Activated CD4-positive, CD25-positive, alpha-beta regulatory T cell treated with anti-CD3 and anti-CD28 coated beads, Interleukin-2, amount 50 U/mL, for 16 hours (primary cell): ENCODE results near the gene GDPD2.
A peak's percentile ranks its signal among the peaks of the same experiment; 100 is the strongest.
"Not testable (repeated sequence)": the region's sequence is repeated elsewhere in the genome, so short reads cannot be mapped to it uniquely, and the experiment has no call there.

Experiments used
- DNase-seq: peaks from one replicate; pipeline ENCODE4 v3.0.0-alpha.2; 2020; ENCODE audit warnings: low read depth, low spot score

GDPD2 gene

DNA sequence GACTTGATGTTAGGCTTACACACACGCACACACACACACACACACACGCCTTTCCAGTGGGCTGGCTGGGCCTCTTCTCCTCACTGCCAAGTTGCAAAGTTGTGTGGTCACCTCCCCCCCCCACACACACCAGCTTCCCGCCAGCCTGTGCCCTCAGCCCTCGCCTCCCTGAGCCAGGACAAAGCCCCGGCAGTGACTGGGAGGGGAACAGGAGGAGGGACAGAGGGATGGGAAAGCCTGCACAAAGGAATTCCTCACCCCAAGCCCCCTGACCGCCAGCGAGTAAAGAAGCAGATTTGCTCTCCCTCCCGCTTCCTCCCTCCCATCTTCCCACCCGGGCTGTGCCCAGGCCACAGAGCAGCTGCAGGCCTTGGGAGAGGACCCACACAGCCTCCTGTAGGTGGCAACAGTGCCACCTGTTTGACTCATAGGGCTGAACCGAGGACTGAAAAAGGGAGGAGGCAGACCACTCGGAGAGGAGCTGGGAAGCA, at the start of gene GDPD2:
Gene GDPD2 (plus strand): TSS at position 464 of the 491 bp plus-strand sequence. CDS start 1,671 bp downstream, outside the sequence.
- DNase-seq: no peak

- DNase-seq: no peak
These were observed 36.9 kb upstream of the GDPD2 start for GRCh38 chrX:70386235-70386634.

DNA sequence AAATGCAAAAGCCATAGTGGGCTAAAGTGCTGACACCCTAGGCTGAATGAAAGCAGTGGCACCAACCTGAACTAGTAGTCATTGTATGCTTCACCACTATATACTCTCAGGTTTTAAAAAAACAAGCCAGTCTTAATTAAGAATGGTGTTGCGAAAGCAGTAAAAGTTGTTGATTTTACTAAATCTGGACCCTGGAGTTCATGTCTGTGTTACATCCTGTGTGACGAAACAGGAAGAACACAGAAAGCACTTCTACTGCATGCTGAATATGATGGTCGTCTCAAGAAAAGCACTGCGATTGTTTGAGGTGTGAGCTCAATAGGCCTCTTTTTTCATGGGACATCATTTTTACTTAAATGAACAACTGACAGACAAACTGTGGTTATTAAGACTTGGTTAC, 24.2 kb upstream of the GDPD2 start:
- no peak for DNase-seq

DNA sequence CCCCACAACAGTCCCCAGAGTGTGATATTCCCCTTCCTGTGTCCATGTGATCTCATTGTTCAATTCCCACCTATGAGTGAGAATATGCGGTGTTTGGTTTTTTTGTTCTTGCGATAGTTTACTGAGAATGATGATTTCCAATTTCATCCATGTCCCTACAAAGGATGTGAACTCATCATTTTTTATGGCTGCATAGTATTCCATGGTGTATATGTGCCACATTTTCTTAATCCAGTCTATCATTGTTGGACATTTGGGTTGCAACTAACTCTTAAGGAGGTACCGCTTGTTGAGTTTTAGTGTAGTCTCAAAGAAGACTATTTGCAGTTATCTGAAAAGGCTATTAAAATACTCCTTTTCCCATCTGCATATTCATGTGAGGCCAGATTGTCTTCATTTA, 22.9 kb upstream of the GDPD2 start:
- DNase-seq: not testable (repeated sequence)

DNA sequence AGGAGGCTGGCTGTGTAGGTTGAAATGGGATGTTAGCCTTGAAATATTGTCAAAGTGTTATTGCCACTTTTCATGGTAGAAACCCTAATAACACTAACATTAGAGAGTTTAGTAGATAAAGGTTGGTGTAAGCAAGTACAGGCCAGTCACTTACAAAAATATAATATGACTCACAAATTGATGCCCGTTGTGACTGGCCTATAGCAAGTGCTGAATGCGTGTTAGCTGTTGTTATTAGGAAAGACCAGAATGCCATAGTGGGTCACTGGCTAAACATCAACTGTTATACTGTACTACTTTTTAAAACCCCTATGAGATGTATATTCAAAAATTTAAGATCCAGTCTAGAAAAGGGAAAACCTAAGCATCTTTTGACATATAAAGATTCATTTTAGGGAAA, 20.4 kb upstream of the GDPD2 start:
- no peak for DNase-seq

GRCh38 chrX:70405003-70405402, 18.1 kb upstream of the GDPD2 start:
- DNase-seq: no peak

DNA sequence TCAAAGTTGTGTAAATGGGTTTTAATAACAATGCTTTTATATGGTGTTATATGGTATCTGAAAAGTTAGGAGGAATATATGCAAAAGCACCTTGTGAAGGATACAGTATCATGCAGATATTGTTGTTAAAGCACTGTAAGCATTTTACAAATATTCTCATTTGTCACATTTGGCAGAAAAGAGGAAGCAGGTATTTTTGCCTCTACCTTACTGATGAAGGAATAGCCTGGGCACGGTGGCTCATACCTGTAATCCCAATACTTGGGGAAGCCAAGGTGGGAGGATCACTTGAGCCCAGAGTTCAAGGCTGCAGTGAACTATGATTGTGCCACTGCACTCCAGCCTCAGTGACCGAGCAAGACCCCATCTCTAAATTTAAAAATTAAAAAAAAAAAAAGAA, 12.2 kb upstream of the GDPD2 start:
- no peak for DNase-seq

DNA sequence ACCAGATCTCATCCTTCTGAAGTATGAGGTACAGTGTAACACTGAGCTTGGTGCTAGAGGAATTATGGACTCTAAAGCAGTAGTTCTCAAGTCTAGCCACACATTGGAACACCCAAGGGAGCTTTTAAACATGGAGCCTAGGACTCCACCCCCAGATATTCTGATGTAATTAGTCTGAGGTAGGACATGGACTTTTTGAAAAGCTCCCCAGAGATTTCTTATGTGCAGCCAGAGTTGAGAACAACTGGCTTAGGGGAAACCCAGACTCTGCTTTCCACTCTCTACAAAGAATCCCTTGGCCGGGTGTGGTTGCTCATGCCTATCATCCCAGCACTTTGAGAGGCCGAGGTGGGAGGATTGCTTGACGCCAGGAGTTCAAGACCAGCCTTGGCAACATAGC, 11.6 kb upstream of the GDPD2 start:
- no peak for DNase-seq

DNA sequence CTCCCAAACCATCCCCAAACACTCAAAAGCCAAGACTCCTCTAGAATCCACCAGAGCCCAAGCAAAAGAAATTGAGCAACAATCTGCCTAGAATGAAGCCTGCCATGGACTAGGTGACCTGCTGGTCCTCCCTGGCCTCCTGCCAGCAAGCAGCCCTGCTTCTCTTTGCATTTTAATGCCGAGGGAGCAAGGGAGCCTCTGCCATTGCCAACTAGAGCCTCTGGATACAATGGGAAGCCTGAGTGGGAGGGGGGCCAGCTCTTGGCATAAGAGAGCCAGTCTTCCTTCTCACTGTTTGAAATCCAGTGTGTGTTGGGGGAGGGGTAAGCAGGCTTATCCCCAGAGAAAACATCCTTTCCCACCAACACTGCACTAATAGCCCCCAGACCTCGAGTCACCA, 1.5 kb upstream of the GDPD2 start:
- DNase-seq: no peak

DNA sequence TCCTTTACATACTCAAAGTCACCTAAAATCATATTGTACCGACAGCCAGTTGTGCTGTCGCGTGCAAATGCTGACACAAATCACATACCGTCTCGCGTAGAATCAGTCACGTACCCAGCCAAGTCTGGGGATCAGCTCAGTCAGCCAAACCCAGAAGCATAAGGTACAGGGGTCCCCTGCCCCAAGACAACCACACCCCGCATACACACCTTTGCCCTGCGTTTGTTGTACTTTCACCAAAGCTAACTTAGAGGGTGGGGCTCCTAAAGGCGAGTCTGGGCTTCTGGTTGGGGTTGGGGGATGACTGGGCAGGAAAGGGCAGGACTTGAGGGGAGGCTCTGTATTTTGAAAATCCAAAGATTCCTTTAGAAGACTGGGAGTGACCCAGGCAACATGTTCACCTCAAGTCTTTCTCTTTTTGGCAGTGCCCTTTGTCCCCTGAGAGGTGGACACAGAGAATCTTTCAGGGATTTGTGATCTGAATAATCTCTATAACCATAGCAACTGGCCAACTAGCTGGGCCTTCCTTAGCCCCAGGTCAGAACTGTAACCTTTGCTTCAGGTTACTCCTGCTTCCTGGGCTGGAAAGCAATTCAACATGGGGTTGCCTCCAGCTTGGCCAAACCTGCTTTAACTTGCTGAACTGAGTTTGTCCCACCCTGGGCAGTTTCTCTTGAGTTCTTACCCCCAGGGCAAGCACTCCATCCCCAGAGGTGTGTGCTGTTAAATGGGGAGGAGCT, 992 bp downstream of the GDPD2 start:
- no peak for DNase-seq

DNA sequence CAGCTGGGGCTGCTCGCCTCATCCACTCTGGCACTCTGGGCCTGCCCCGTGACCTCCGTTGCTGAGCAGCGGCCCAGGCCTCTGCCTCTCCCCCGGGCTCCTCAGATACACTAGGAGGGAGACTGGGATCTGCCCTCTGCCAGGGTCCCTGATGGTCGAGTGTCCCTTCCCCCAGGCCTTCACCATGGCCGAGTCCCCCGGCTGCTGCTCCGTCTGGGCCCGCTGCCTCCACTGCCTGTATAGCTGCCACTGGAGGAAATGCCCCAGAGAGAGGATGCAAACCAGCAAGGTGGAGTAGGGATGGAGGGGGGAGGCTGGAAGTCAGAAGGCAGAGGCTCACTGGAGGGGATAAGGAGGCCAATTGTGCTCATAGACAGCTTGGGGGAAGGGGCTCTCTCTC, 1.7 kb downstream of the GDPD2 start:
- no peak for DNase-seq

- no peak for DNase-seq
These were observed 3.5 kb downstream of the GDPD2 start for GRCh38 chrX:70426286-70427278.

- DNase-seq: no peak
These were observed 4.3 kb downstream of the GDPD2 start for GRCh38 chrX:70427365-70427764.

DNA sequence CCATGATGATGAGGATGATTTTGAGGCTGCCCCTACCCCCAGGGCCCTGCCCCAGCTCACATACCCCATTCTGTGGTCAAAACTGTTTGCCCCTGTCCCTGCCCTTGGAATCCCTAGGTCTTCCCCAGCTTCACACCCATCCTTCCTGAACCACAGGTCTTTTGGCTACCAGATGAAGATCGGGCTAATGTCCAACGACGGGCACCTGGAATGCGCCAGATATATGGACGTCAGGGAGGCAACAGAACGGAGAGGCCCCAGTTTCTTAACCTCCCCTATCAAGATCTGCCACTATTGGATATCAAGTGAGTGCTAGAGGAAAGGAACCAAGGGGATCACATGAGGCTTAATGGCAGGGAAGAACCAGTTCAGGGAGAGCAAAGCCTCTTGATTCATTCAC, 6.6 kb downstream of the GDPD2 start:
- no peak for DNase-seq

DNA sequence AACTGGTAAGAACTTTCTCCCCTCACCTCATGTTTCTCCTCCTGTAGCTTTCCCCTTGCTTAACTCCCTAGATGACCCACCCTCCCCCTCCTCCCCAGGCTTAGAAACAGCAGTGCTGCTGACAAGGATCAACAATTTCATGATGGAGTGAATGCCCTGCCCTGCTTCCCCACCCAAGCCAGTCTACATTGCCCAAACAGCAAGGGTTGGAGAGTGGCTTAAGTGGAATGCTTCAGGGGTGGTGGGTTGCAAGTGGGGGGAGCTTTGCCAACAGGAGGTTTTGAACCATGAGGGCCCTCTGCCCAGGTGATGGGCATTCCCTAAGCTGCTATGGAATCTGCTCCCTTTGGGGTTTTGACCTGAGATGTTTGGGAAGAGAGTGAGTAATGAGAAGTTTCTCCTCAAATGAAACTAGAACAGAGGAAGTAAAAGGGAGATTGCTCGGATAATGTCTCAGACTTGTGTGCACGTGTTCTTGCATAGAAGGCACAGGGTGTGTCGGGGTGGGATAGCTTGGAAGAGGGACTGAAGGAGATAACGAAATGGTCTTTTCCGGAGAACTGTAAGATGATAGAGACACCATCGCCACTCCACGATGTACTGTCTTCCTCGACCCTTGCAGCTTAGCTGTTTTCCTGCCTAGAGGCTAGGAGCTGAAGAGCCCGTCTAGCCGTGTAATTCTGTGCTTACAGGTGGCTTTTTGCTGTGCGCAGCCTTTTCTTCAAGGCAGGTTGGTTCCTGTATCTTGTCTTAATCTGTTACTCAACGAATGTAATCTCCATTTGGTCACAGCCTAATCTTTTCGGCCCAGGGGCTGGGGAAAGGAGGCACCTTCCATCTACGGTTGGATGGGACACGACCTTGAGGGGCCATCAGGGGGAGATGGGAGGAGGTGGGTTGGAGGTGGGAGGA, 10.1 kb downstream of the GDPD2 start:
- DNase-seq: no peak

DNA sequence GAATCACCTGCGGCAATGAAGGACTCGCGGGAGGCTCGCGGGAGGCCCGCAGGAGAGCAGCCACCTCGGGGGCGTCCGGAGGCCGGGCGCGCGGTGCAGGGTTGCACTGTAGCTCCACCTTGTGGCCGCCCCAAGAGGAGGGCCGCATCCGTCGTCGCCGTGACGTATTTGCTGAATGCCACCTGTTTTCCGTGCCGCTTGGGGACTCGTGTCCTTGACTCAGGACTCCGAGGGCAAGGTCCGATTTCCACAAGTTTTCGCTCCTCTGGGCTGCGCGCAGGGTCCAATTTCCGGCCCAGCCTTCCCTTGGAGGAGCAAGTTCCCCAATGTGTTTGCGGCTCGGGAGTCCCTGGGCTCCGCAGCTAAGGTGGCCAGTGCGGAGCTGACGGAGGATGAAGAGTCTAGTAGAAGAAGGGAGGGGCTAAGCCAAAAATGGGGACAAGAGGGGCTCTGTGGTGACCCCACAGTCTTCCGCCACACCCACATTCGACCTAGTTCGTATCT, 10.8 kb downstream of the GDPD2 start:
- peak; percentile 34 for DNase-seq

DNA sequence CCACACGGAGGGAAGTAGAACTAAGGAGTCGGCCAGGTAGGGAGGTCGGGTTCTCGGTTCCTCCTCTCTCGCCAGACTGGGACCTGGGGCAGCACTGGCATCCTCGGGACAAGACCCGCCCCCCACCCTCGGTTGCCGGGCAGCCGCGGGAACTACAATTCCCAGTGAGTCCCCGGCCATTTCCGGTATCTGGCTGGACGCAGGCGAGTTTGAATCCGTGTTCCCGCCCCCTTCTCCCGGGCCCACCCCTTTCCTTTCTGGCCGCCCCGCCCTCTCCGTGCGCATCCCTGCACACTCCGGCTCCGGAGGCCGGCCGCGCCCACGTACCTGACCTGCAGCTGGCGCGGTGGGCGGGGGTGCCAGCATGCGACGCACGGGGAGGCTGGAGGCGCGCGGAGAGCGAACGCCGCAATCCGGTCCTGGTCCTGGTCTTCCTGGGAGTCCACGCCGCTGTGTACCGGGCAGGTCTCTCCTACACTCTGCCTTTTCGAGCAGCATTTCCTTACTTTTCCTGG, 11.3 kb downstream of the GDPD2 start:
- peak; percentile 32 for DNase-seq

DNA sequence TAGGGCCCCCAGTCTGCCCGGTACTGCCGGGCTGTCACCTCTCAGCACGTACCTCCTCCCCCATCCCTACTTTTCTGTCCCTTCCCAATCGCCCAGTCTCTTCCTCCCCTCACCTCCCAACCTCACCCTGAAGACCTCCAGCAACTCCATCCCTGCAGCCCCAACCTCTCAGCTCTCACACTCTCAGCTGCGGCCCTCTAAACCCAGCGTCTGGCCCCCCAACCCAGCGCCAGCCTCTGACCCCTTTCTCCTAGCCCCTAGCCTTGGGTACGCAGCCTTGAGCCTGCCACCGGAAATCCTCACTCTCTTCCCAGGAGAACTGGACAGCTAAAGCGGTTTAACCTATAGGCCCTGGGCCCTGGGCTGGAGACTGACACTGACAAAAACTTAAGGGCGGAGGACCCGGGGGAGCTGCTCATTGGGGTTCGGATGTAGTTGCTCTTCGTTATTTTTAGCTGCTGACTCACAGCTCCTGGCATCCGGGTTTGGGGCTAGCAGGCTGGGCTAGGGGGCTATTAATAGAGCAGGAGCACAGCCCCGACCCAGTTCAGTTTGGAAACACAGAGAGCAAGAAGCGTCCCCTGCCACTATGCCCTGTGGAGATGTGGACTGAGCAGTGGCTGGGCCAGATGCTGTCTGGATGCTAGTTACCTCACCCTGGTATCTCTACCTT, 11.9 kb downstream of the GDPD2 start:
- DNase-seq: no peak

GRCh38 chrX:70436343-70436742, 13.2 kb downstream of the GDPD2 start:
- DNase-seq: no peak

- DNase-seq: no peak
These were observed 13.9 kb downstream of the GDPD2 start for GRCh38 chrX:70437011-70437410.
